HG03439 (cell line): ENCODE data around the gene LMF1.
"Not testable (repeated sequence)": the region's sequence is repeated elsewhere in the genome, so short reads cannot be mapped to it uniquely, and the experiment has no call there.

Experiments used
- ATAC-seq: cut with Tn5 transposase; IDR thresholded peaks from one replicate; pipeline ENCODE4 v1.9.1; 2021; ENCODE audit warnings: mild to moderate bottlenecking, moderate library complexity; ENCODE audit not compliant: unreplicated experiment

LMF1 gene

GRCh38 chr16:886084-886543 lies 84.7 kb downstream of the LMF1 start:
- ATAC-seq, result no peak

GRCh38 chr16:885391-885790 lies 85.4 kb downstream of the LMF1 start:
- ATAC-seq, result no peak

GRCh38 chr16:884232-884631 lies 86.6 kb downstream of the LMF1 start:
- no peak for ATAC-seq

GRCh38 chr16:883781-884180 lies 87.0 kb downstream of the LMF1 start:
- no peak for ATAC-seq

GRCh38 chr16:883340-883739 lies 87.4 kb downstream of the LMF1 start:
- ATAC-seq, result no peak

DNA sequence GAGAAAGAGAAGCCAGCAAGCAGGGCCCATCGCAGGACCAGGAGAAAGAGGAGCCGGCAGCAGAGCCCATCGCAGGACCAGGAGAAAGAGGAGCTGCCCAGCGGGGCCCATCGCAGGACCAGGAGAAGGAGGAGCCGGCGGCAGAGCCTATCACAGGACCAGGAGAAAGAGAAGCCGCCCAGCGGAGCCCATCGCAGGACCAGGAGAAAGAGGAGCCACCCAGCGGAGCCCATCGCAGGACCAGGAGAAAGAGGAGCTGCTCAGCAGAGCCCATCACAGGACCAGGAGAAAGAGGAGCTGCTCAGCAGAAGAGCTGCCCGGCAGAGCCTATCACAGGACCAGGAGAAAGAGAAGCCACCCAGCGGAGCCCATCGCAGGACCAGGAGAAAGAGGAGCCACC lies 88.1 kb downstream of the LMF1 start:
- ATAC-seq, result not testable (repeated sequence)

GRCh38 chr16:882256-882655 lies 88.5 kb downstream of the LMF1 start:
- ATAC-seq, result no peak

GRCh38 chr16:881219-882097 lies 89.3 kb downstream of the LMF1 start:
- no peak for ATAC-seq

DNA sequence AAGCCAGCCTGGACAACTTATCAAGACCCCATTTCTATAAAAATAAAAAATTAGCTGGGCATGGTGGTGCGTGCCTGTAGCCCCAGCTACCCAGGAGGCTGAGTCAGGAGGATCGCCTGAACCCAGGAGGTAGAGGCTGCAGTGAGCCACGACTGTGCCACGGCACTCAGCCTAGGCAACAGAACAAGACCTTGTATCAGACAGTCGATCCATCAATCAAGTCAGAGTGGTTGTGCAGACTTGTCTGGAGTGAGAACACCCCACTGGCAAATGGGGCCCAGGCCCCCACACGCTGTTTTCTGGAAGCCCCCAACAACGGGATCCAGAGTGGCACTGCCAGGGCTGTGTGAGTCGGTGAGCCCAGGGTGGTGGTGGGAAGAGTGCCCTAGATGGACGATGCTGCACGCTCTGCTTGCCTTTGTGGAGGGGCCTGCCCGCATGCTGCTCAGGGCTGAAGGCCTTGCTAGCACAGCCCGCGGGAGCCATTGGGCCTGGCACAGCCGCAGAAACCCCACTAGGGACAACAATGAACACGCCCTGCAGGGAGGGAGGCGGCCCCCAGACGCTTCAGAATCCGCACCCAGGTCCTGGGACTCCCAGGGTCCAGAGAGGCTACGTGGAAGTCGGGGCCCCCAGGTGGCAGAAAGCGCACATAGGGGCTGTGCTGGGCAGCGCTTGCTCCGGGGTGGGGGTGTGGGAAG lies 90.2 kb downstream of the LMF1 start:
- ATAC-seq, result no peak

- ATAC-seq, result no peak
Observed at GRCh38 chr16:879986-880385, 90.8 kb downstream of the LMF1 start.

DNA sequence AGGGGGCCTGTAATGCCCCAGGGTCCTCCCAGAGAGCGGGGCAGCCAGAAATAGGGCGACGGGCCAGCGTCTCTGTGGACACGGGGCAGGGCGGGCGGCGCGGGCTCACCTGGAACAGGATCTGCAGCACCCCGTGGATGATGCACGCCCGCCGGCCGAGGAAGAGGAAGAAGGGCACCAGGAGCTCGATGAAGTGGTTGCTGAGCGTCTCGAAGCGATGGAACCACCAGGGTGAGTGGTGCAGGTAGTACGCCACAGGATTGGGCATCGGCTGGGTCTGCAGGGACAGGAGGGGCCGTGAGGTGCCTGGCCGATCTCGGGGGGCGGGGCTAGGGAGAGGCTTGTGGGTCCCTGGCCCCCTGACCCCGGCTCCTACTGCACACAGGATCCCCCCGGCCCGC lies 91.3 kb downstream of the LMF1 start:
- no peak for ATAC-seq

DNA sequence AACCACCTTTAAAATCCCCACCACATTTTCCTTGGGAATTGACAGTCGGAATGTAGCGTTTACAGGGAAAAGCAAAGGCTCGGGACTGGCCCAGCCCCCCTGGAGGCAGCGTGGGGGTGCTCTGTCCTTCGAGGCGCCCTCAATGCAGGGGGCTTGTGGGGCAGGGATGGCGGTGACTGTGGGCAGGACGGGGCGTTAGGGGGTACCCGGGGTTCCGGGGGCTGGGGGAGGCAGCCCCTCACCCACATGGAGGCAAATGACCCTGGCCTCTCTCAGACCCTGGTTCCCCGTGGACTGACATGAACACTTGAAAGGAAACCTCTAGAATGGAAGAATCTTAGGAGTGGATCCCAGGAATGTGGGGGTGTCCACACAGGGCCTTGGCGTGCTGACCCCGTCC lies 91.9 kb downstream of the LMF1 start:
- no peak for ATAC-seq

GRCh38 chr16:878072-878784 lies 92.6 kb downstream of the LMF1 start:
- no peak for ATAC-seq

- ATAC-seq, result no peak
Observed at GRCh38 chr16:877242-878071, 93.3 kb downstream of the LMF1 start.

DNA sequence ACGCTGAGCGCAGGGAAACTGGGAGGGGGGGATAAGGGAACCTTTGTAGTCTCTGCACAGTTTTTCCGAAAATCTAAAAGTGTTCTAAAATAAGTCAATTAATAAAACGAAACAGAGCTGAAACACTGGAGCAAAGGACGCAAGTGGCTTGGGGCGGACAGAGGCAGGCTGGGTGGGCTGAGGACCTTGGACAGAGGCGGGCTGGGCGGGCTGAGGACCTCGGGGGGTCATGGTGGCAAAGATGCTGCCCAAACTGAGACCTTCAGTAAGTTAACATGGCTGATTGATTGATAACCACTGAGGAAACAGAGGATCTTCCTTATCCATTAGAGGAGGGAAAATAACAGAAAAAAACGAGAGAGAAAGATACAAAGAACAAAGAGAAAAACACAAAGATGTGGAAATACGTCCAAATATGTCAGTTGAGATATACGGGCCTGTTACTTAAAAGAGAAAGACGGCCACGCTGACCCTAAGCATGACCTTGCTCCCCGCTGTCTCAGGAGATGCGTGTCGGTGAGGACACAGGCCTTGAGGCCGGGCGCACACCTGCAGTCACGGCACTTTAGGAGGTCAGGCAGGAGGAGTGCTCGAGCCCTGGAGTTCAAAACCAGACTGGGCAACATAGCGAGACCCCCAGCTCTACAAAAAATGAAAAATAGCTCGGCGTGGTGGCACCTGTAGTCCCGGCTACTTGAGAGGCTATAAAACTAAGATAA lies 94.1 kb downstream of the LMF1 start:
- no peak for ATAC-seq

- no peak for ATAC-seq
Observed at GRCh38 chr16:876041-876335, 94.8 kb downstream of the LMF1 start.

- ATAC-seq, result no peak
Observed at GRCh38 chr16:875182-876040, 95.4 kb downstream of the LMF1 start.

DNA sequence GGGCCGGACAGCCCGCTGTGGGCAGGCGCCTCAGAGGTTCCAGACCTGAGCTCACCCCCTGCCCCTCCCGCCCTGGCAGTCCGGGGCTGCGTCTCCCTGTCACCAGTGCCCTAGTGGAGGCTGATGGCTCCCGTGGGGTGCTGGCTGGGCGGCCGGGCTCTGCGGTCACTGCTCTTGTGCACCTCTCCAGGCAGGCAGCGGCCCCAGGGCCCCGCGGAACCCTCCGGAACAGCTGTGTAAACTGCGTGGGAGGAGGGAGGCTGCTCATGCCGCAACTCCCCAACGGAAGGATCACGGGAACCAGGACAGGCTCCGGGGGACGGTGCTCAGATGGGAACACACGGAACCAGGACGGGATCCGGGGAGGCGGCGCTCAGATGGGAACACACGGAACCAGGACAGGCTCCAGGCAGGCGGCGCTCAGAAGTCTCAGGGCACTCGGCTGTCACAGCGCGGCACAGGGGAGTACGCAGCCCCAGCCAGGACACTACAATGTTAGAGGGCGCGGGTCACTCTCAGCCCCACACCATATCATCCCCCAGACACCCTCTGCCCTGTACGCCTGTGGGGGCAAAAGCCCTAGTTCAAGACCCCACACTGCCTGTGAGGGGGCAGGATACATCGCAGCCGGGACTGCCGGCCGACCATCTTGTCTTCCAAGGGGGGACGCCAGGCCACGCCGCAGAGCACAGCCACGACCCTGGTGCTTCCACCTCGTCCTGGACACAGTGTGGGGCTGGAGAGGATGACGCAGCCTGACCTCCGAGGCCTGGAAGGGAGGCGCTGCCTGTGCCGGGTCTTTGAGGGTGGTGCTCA lies 96.2 kb downstream of the LMF1 start:
- ATAC-seq, result no peak
